HG03066 (cell line): ENCODE measurements around the gene C19orf73.

Experiments used
- ATAC-seq: cut with Tn5 transposase; IDR thresholded peaks from one replicate; pipeline ENCODE4 v1.9.1; 2021; ENCODE audit warnings: low read depth; ENCODE audit not compliant: unreplicated experiment

The C19orf73 gene

DNA sequence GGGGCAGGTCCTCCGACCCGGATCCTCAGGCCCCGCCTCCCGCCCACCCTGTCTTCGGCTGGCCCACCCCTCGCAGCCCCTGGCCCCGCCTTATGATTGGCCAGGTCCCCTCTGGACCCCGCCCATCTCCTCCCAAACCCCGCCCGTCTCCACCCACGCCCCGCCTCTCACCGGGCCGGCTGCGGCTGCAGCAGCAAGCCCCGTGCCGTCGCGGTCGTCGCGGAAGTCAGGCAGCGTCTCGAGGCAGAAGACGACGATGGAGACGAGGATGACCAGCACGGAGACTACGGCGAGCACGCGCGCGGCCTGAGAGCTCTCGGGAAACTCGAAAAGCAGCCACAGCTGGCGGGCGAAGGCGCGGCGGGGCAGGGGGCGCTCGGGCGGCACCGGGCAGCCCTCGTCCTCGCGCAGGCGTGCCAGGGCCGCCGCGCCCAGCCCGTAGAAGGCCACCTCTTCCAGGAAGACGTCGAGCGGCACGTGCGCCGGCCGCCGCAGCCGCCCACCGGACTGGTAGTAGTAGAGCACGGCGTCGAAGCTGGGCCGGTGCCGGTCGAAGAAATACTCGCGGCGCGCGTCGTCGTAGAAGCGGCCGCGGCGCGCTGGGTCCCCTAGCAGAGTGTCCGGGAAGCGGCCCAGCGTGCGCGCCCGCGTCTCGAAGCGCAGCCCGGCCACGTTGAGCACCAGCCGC lies 46.9 kb downstream of the C19orf73 start:
- ATAC-seq = no peak

DNA sequence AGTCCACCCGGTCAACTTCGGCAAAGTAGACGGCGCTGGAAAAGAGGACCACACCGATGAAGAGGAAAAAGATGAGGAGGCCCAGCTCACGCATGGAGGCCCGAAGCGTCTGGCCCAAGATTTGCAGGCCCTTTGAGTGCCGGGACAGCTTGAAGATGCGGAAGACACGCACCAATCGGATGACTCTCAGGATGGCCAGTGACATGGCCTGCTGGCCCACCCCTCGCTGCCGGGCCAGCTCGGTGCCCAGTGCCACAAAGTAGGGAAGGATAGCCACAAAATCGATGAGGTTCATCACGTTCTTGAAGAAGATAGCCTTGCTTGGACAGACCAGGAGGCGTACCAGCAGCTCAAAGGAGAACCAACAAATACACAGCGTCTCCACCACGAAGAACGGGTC lies 48.5 kb downstream of the C19orf73 start:
- ATAC-seq = no peak

DNA sequence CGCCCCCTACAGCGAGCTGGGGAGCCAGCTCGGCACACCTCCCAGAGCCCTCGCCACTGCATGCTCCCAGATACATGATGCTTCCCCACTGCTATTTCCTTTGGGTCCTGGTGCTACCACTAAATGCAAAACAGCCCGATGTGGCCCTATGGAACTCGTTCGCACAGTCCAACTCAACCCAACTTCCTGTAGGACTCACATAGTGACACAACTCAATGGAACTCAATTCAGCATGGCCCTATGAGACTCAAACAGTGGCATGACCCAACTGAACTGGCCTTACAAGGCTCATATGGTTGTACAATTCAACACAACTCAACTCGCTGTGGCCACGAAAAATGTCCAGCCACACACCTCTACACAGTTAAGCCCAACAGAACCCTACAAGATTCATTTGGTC lies 49.9 kb downstream of the C19orf73 start:
- ATAC-seq = no peak
